ENCODE results near the gene VTA1. TPM values are rescaled to one million over a fixed set of nuclear protein-coding genes. Genes with fewer than 3 reads are reported as not detected.
"Not testable (repeated sequence)": the region's sequence is repeated elsewhere in the genome, so short reads cannot be mapped to it uniquely, and the experiment has no call there.

The VTA1 gene
- total RNA-seq, 1 donor from 2014 or later = 36.6 TPM

GRCh38 chr6:142187209-142187608 is 40.1 kb downstream of the VTA1 start:
- no peak for DNase-seq (ENCODE audit: low spot score)
- Mint-ChIP-seq H3K27me3 (ENCODE audit: unreplicated experiment) (peaks cover 1% of the 10 kb centered on the region), H3K9me3 (ENCODE audit: unreplicated experiment) (no peaks in the 10 kb centered on the region), H3K4me1 (ENCODE audit: unreplicated experiment) (peaks cover 16% of the 10 kb centered on the region), H3K36me3 (ENCODE audit: low read depth, unreplicated experiment) (no peaks in the 10 kb centered on the region), H3K27ac (ENCODE audit: unreplicated experiment) (no peak overlapping the region), H3K4me3 (ENCODE audit: unreplicated experiment) (no peak overlapping the region)
- TF ChIP-seq CTCF (IDR thresholded peaks at IDR 0.05; ENCODE audit: unreplicated experiment) = no peak

GRCh38 chr6:142188341-142188740 is 41.3 kb downstream of the VTA1 start:
- H3K27me3 Mint-ChIP-seq (ENCODE audit: unreplicated experiment); H3K9me3 Mint-ChIP-seq (ENCODE audit: unreplicated experiment); H3K27ac Mint-ChIP-seq (ENCODE audit: unreplicated experiment); H3K4me3 Mint-ChIP-seq (ENCODE audit: unreplicated experiment); DNase-seq (ENCODE audit: low spot score); H3K36me3 Mint-ChIP-seq (ENCODE audit: low read depth, unreplicated experiment): not testable (repeated sequence)
- H3K4me1 Mint-ChIP-seq (ENCODE audit: unreplicated experiment) = peaks cover 16% of the 10 kb centered on the region
- peak; percentile 55 for TF ChIP-seq CTCF (IDR thresholded peaks at IDR 0.05; ENCODE audit: unreplicated experiment)

GRCh38 chr6:142189057-142189456 is 42.0 kb downstream of the VTA1 start:
- Mint-ChIP-seq H3K36me3 (ENCODE audit: low read depth, unreplicated experiment) (no peaks in the 10 kb centered on the region), H3K4me1 (ENCODE audit: unreplicated experiment) (peaks cover 16% of the 10 kb centered on the region), H3K27ac (ENCODE audit: unreplicated experiment) (no peak overlapping the region), H3K4me3 (ENCODE audit: unreplicated experiment) (no peak overlapping the region), H3K27me3 (ENCODE audit: unreplicated experiment) (peaks cover 1% of the 10 kb centered on the region), H3K9me3 (ENCODE audit: unreplicated experiment) (no peaks in the 10 kb centered on the region)
- no peak for TF ChIP-seq CTCF (IDR thresholded peaks at IDR 0.05; ENCODE audit: unreplicated experiment)
- DNase-seq (ENCODE audit: low spot score) = no peak

GRCh38 chr6:142192343-142192742 is 45.3 kb downstream of the VTA1 start:
- no peaks in the 10 kb centered on the region for H3K27me3 Mint-ChIP-seq (ENCODE audit: unreplicated experiment)
- H3K9me3 Mint-ChIP-seq (ENCODE audit: unreplicated experiment) = no peaks in the 10 kb centered on the region
- DNase-seq (ENCODE audit: low spot score) = no peak
- no peak overlapping the region for H3K27ac Mint-ChIP-seq (ENCODE audit: unreplicated experiment)
- no peak for TF ChIP-seq CTCF (IDR thresholded peaks at IDR 0.05; ENCODE audit: unreplicated experiment)
- no peaks in the 10 kb centered on the region for H3K36me3 Mint-ChIP-seq (ENCODE audit: low read depth, unreplicated experiment)
- H3K4me1 Mint-ChIP-seq (ENCODE audit: unreplicated experiment) = no peaks in the 10 kb centered on the region
- H3K4me3 Mint-ChIP-seq (ENCODE audit: unreplicated experiment) = no peak overlapping the region

- Mint-ChIP-seq H3K9me3 (ENCODE audit: unreplicated experiment) (no peaks in the 10 kb centered on the region), H3K27ac (ENCODE audit: unreplicated experiment) (no peak overlapping the region), H3K27me3 (ENCODE audit: unreplicated experiment) (no peaks in the 10 kb centered on the region), H3K4me3 (ENCODE audit: unreplicated experiment) (no peak overlapping the region), H3K36me3 (ENCODE audit: low read depth, unreplicated experiment) (no peaks in the 10 kb centered on the region), H3K4me1 (ENCODE audit: unreplicated experiment) (no peaks in the 10 kb centered on the region)
- no peak for DNase-seq (ENCODE audit: low spot score)
- TF ChIP-seq CTCF (IDR thresholded peaks at IDR 0.05; ENCODE audit: unreplicated experiment) = no peak
Observed at GRCh38 chr6:142193621-142194020, 46.6 kb downstream of the VTA1 start.
